GM21786 (cell line): Measurements from ENCODE around the gene EYA4.

Experiments
- ATAC-seq: cut with Tn5 transposase; IDR thresholded peaks from one replicate; pipeline ENCODE4 v1.9.1; 2021; ENCODE audit not compliant: unreplicated experiment

The EYA4 gene

GRCh38 chr6:133241086-133241900 lies at the start of gene EYA4:
Gene EYA4 (plus strand): TSS chr6:133241357. CDS start chr6:133274781, 33,424 bp downstream.
- no peak for ATAC-seq

DNA sequence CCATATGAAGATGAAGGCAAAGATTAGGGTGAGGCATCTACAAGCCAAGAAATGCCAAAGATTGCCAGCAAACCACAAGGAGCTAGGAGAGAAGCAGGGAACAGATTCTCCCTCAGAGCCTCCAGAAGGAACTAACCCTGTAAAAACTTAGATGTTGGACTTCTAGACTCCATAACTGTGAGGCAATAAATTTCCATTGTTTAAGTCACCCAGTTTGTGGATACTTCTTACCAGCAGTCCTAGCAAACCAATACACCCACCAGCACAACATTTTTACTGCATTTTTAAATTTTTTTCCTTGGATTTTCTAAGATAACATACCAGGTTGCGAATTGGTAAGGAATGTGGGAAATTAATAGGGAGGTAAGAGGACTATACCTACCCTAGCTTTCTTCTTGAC lies 47.8 kb upstream of the EYA4 start:
- ATAC-seq, result no peak

GRCh38 chr6:133198725-133199124 lies 42.4 kb upstream of the EYA4 start:
- ATAC-seq, result no peak

DNA sequence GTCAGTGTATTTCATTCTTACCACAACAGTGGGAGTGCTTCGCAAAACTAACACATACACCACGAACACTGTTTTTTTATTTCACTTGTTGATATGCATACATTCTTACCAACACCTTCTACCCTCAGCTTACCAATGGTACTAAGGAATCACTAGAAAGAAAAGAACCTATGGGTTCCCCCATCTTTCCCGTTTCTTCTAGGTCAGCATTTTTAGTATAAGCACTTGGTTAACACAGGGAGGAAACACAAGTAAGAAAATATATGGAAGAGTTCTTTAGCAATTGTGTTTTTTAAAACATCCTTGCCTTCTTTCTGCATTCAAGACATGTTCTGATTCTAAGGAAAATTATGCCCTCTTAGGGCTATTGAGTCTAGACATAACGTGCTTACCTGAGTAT lies 39.9 kb upstream of the EYA4 start:
- no peak for ATAC-seq

- no peak for ATAC-seq
These were observed 38.4 kb upstream of the EYA4 start for GRCh38 chr6:133202610-133203343.

DNA sequence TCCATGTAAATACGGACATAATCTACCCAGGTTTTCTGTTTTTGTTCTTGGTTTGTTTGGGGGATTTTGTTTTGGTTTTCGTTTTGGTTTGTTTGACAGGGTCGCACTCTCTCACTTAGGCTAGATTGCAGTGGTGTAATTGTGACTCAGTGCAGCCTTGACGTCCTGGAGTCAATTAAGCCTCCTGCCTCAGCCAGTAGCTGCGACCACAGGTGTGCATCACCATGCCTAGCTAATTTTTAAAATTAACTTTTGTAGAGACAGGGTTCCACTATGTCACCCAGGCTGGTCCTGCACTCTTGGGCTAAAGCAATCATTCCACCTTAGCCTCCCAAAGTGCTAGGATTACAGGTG lies 37.8 kb upstream of the EYA4 start:
- no peak for ATAC-seq

DNA sequence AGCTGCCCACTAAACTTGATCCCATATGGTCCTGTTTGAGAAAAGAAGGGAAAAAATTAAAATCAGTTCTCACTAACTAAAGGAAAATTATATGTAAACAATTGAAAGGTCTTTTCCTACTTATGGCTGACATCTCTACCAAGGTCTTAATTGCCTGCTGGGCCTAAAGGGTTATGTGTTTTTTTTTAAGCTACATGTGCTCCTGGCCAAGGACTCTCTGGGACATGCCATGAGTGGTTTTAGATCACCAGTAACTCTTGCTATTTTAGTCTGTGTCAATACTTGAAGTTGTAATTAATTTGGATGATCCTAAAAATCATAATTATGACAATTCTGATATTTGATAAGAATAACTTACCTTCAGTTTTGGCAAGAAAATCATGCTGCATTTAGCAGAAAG lies 35.9 kb upstream of the EYA4 start:
- ATAC-seq, result no peak

- no peak for ATAC-seq
These were observed 34.2 kb upstream of the EYA4 start for GRCh38 chr6:133206942-133207341.

DNA sequence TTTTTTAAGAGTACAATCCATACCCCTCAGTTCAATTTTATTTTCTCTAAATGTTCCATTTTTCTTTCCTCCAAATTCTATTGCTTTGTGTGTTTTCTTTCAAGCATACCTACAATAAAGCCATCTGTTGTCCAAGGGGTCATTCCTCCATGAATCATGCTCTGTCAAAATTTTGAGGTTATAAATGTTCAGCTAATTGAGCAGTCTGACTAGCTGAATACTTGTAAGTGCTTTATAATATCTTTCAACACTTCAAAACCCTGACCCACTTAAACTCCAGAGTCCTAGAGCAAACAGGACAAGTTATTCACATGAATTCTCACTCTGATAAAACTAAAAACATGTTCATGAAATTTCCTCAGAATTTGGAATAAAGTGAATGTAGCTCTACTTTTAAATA lies 33.4 kb upstream of the EYA4 start:
- no peak for ATAC-seq

GRCh38 chr6:133208183-133208755 lies 32.9 kb upstream of the EYA4 start:
- ATAC-seq, result no peak

DNA sequence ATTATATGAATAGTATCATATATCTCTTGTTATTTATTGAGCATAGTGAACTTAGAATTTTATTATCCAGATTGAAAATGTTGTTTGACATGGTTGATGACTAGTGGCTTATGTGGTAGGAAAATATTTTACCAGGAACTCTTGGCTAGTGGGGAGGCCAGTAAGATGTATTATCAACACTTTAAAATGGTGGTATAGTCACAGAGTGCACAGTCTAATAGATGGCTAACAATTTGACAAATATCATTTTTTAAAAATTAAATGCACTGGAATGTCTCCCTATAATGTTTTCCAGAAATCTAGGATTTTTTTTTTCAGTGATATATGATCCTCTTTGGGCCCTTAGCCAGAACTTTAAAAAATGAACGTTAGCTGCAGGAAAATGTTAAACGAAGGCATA lies 26.9 kb upstream of the EYA4 start:
- no peak for ATAC-seq

- no peak for ATAC-seq
These were observed 22.3 kb upstream of the EYA4 start for GRCh38 chr6:133218852-133219251.

DNA sequence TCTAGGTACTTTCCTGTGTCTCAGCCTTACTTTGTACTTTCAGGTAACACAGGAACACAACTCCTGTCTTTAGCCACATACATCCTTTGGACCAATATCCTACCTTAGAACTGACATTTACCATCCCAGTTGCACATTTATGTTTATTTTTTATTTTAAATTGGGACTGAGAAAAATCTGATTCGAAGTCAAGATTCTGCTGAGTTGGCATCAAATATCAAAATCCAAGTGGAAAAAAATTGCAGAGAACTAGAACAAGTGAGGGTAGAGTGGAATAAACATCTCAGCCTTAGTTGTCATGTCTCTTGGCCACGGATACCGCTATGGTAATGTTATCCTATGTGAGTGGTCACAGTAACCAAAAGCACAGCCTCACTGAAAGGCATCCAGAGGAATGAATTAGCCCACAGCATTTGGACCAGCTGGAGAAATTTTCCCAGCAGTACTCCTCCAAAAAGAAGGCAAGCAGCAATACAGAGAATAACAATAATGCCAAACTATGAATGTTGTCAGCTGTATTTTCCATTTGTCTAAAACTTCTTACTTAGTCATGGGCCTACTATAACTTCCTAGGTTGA lies 17.6 kb upstream of the EYA4 start:
- ATAC-seq, result no peak

GRCh38 chr6:133225560-133225959 lies 15.6 kb upstream of the EYA4 start:
- ATAC-seq, result no peak

DNA sequence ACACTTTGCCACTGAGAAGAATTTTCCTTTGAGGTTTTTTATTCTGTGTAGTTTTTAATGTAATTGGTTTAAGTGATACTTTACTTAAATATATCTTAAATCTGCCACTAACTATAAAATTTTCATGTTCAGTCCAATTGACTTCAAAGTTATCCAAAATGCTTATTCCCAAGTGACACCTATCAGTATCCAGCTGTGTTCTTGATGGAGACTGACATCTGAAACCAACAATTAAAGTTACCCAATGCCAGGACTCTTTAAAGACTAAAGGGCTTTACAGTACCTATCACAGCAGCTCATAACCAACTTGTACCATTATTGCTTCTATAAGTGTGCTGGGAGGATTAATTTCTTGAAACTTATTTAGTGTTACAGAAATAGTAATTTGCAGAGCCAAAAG lies 13.8 kb upstream of the EYA4 start:
- no peak for ATAC-seq

GRCh38 chr6:133230052-133230451 lies 11.1 kb upstream of the EYA4 start:
- ATAC-seq, result no peak

DNA sequence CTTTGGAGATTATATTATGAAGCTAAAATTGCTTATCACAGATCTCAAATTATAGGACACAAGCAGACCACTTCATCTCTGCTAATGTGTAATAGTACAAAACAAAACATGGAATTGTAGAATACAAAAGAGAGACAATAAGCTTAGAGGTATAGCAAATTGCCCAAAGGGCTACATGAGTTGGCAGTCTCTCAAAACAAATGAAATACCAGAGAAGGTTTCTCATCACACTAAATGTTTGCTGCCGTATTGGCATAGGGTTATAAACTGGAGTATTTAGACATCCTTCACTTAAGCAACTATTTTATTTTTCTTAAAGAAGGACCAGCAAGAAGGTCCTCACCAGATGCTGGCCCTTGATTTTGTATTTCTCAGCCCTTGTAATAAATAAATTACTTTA lies 5.9 kb upstream of the EYA4 start:
- ATAC-seq, result no peak

DNA sequence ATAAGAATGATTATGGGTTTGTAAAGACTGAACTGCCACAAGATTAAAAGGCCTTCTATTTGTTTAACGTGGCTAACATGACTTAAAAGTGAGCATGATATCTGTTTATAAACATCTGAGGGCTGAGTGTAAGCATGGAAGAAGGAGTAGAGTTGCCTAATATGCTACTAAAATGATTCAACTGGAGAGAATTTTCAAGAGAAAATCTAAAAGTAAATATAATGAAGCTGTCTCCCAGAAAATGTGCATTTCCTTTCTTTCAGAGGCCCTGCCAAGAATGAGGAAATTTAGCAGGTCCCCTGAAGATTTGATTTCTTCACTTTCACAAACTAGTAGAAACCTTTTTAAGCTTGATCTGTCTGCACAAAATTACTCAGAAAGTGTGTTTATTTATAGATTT lies 4.2 kb upstream of the EYA4 start:
- ATAC-seq, result no peak

GRCh38 chr6:133240511-133241085 lies 559 bp upstream of the EYA4 start:
- ATAC-seq, result no peak

- ATAC-seq, result no peak
These were observed 912 bp downstream of the EYA4 start for GRCh38 chr6:133241901-133242636.
